MCF 10A (cell line): ENCODE measurements around the gene HSD17B14. TPM values are rescaled to one million over a fixed set of nuclear protein-coding genes. Genes with fewer than 3 reads are reported as not detected.

Experiments
- BruUV-seq: library from RNA; stranded (reverse); fragments of 400-500 nt; replicated peaks from 2 replicates; lab custom pipeline; 2021; lab: Mats Ljungman, UMichigan
- CTCF ChIA-PET: fragments of 300-600 bp; sonication (Branson Sonifier 250); formaldehyde crosslinking; extraction: SDS; loops from one replicate; lab custom pipeline; 2021; ENCODE audit warnings: antibody characterized with exemption, inconsistent platforms; lab: Yijun Ruan, JAX
- POLR2A ChIA-PET: fragments of 300-600, 350-650 bp; sonication (Branson Sonifier 250); formaldehyde crosslinking; extraction: SDS; loops from one replicate; lab custom pipeline; 2020; ENCODE audit warnings: antibody characterized with exemption, inconsistent platforms; lab: Yijun Ruan, JAX
- DNase-seq: peaks from one replicate; pipeline ENCODE4 v3.0.0-alpha.2; 2018; ENCODE audit not compliant: unreplicated experiment
- H3K27ac Mint-ChIP-seq: one replicate; pipeline ENCODE4 v1.8.0; 2022; ENCODE audit warnings: mild to moderate bottlenecking, low read depth, mixed read lengths; ENCODE audit not compliant: unreplicated experiment
- H3K27me3 Mint-ChIP-seq: one replicate; pipeline ENCODE4 v1.8.0; 2022; ENCODE audit warnings: mixed read lengths; ENCODE audit not compliant: insufficient read depth, unreplicated experiment
- H3K36me3 Mint-ChIP-seq: one replicate; pipeline ENCODE4 v1.8.0; 2022; ENCODE audit warnings: mild to moderate bottlenecking, moderate library complexity, mixed read lengths; ENCODE audit not compliant: insufficient read depth, unreplicated experiment
- H3K4me1 Mint-ChIP-seq: one replicate; pipeline ENCODE4 v1.8.0; 2022; ENCODE audit warnings: mixed read lengths; ENCODE audit not compliant: insufficient read depth, unreplicated experiment
- H3K4me3 Mint-ChIP-seq: one replicate; pipeline ENCODE4 v1.8.0; 2022; ENCODE audit warnings: mild to moderate bottlenecking, moderate library complexity, mixed read lengths; ENCODE audit not compliant: unreplicated experiment
- H3K9me3 Mint-ChIP-seq: one replicate; pipeline ENCODE4 v1.8.0; 2022; ENCODE audit warnings: mixed read lengths; ENCODE audit not compliant: unreplicated experiment
- CTCF ChIP-seq: fragments of 200-600 bp; IDR thresholded peaks from one replicate; pipeline ENCODE4 v1.8.0; 2022; ENCODE audit warnings: antibody characterized with exemption, mild to moderate bottlenecking; ENCODE audit not compliant: unreplicated experiment
- intact Hi-C: fragments of 100-400 bp; cut with micrococcal nuclease; formaldehyde crosslinking; loops from 2 replicates; pipeline ENCODE4 v1.14.1; 2022
- total RNA-seq: library from RNA; stranded (reverse); gene quantifications from 2 replicates; pipeline ENCODE4 v1.2.3, GENCODE V29; 2022

HSD17B14 gene
- total RNA-seq, 1 experiment from 2014 or later, result 0.26 TPM

GRCh38 chr19:48845384-48845783 is 9.1 kb upstream of the HSD17B14 start:
- intact Hi-C loops, result no loop called here
- Mint-ChIP-seq H3K9me3 (no peaks in the 10 kb centered on the region), H3K4me3 (no peak overlapping the region), H3K27me3 (no peaks in the 10 kb centered on the region), H3K36me3 (no peaks in the 10 kb centered on the region), H3K4me1 (peaks cover 6% of the 10 kb centered on the region), H3K27ac (no peak overlapping the region)
- POLR2A ChIA-PET, result interaction anchor here (1.5 kb wide), 2 partner anchors 27 to 148 kb away, joined by 5 to 6 read pairs; partner anchors contain the start of genes GYS1, PPP1R15A and RUVBL2
- CTCF ChIA-PET, result interaction anchor here (0.6 to 12.2 kb wide), 8 partner anchors 9 to 200 kb away, joined by 3 to 337 read pairs (median 4); partner anchors contain the start of genes HSD17B14, PLEKHA4 and PPP1R15A
- DNase-seq, result no peak
- BruUV-seq, result no TSS peak
- TF ChIP-seq CTCF, result no peak

GRCh38 chr19:48844472-48844871 is 8.2 kb upstream of the HSD17B14 start:
- peak; percentile 27 for DNase-seq
- H3K4me1 Mint-ChIP-seq, result peaks cover 6% of the 10 kb centered on the region

GRCh38 chr19:48842789-48843162 is 6.5 kb upstream of the HSD17B14 start:
- no peaks in the 10 kb centered on the region for H3K36me3 Mint-ChIP-seq
- peaks cover 6% of the 10 kb centered on the region for H3K4me1 Mint-ChIP-seq
- H3K9me3 Mint-ChIP-seq, result no peaks in the 10 kb centered on the region
- H3K27ac Mint-ChIP-seq, result no peak overlapping the region
- H3K4me3 Mint-ChIP-seq, result no peak overlapping the region
- ChIA-PET POLR2A (interaction anchor here (0.5 to 3.7 kb wide), 12 partner anchors 11 to 197 kb away, joined by 3 to 28 read pairs (median 4); partner anchors contain the start of genes CA11 and PPP1R15A), CTCF (interaction anchor here (0.6 to 12.2 kb wide), 40 partner anchors 9 to 929 kb away, joined by 3 to 337 read pairs (median 4); partner anchors contain the start of genes BCAT2, DHDH, NUCB1 and PLEKHA4)
- DNase-seq, result peak; percentile 67
- TF ChIP-seq CTCF, result peak; percentile 65
- H3K27me3 Mint-ChIP-seq, result no peaks in the 10 kb centered on the region
- BruUV-seq, result no TSS peak
- intact Hi-C loops, result loop anchor here (1.0 kb wide), 2 partner anchors 54 to 196 kb away; partner anchors contain the start of gene CA11

More at GRCh38 chr19:48844472-48844871, 8.2 kb upstream of the HSD17B14 start:
- Mint-ChIP-seq H3K9me3 (no peaks in the 10 kb centered on the region), H3K27ac (no peak overlapping the region), H3K4me3 (no peak overlapping the region), H3K36me3 (no peaks in the 10 kb centered on the region), H3K27me3 (no peaks in the 10 kb centered on the region)
- CTCF ChIA-PET, result interaction anchor here (0.6 to 12.2 kb wide), 8 partner anchors 8 to 601 kb away, joined by 3 to 337 read pairs (median 5); partner anchors contain the start of gene HSD17B14
- intact Hi-C loops, result no loop called here
- TF ChIP-seq CTCF, result no peak
- POLR2A ChIA-PET, result interaction anchor here (1.1 to 3.7 kb wide), 5 partner anchors 28 to 149 kb away, joined by 3 to 28 read pairs (median 5); partner anchors contain the start of genes GYS1, PPP1R15A and RUVBL2
- BruUV-seq, result no TSS peak

GRCh38 chr19:48841571-48841970 is 5.3 kb upstream of the HSD17B14 start:
- ChIA-PET POLR2A (interaction anchor here (0.6 to 3.7 kb wide), 5 partner anchors 30 to 796 kb away, joined by 3 to 28 read pairs (median 5); partner anchors contain the start of gene PPP1R15A), CTCF (interaction anchor here (0.6 to 12.2 kb wide), 19 partner anchors 8 to 806 kb away, joined by 3 to 337 read pairs (median 7); partner anchors contain the start of gene DHDH)
- no peak overlapping the region for H3K27ac Mint-ChIP-seq
- H3K9me3 Mint-ChIP-seq, result no peaks in the 10 kb centered on the region
- no peak for TF ChIP-seq CTCF
- H3K4me1 Mint-ChIP-seq, result peaks cover 6% of the 10 kb centered on the region
- intact Hi-C loops, result no loop called here
- H3K4me3 Mint-ChIP-seq, result no peak overlapping the region
- no peak for DNase-seq
- no peaks in the 10 kb centered on the region for H3K36me3 Mint-ChIP-seq
- H3K27me3 Mint-ChIP-seq, result no peaks in the 10 kb centered on the region
- BruUV-seq, result no TSS peak
